Right ventricle myocardium superior (tissue), 1 donor: ENCODE data around the gene BTBD17. TPM values are rescaled to one million over a fixed set of nuclear protein-coding genes. Genes with fewer than 3 reads are reported as not detected.

Source experiments
- ATAC-seq: fragments of 200-7000 bp; cut with Tn5 transposase; one replicate; pipeline ENCODE4 v1.9.1; 2020; ENCODE audit warnings: mild to moderate bottlenecking; ENCODE audit not compliant: poor library complexity
- DNase-seq: peaks from one replicate; pipeline ENCODE4 v3.0.0-alpha.2; 2020
- intact Hi-C: fragments of 100-400 bp; cut with DNase I; formaldehyde crosslinking; loops from one replicate; pipeline ENCODE4 v1.11.2; 2022
- total RNA-seq: library from RNA; stranded (reverse); fragmentation: NEBNext Ultra II Directional; extraction: Animal tissue kit (Norgen Biotek cat#: 25700); gene quantifications from one replicate; pipeline ENCODE4 v1.2.1, GENCODE V29; 2021
- donor health status: DM: no; HTN: yes; CAD: no; lungs with severe emphysema.

Gene BTBD17
- total RNA-seq, 1 donor from 2014 or later, result not detected

DNA sequence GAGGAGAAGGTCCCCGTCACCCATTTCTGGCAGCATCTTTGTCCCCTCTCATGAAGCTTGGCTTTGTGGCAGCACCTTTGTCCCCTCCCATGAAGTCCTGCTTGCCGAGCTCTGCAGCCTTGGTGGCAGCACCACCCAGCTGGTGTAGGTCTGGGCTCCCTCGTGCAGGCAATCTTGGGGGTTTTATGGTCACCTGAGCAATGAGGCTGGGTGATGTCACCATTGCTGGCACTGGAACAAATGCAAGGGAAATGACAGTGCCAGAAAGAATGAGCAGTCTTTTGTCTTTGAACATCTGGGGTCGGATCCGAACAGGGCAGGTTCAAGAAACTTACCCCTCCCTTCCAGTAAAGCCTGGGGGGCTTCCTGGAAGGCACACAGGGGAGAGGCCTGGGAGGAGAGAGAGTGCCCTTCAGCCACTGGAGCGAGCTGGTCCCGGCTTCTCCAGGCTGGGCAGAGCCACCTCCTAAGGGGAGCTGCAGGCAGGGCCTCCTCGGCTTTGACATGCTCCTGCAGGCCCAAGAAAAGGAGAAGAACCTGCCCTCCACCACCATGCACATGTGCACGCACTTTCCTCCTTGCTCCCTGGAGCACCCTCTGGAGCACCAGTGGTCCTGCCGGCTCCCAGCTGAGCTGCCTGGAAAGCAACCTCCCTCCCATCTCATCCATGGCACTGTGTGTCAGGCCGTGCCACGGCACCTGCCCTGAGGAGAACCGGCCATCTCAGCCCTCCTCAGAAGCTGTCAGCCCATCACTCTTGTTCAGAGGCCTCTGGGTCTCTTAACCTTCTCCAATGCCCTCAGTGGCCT lies 16.0 kb downstream of the BTBD17 start:
- ATAC-seq (no peak), DNase-seq (no peak)
- intact Hi-C loops, result no loop called here

DNA sequence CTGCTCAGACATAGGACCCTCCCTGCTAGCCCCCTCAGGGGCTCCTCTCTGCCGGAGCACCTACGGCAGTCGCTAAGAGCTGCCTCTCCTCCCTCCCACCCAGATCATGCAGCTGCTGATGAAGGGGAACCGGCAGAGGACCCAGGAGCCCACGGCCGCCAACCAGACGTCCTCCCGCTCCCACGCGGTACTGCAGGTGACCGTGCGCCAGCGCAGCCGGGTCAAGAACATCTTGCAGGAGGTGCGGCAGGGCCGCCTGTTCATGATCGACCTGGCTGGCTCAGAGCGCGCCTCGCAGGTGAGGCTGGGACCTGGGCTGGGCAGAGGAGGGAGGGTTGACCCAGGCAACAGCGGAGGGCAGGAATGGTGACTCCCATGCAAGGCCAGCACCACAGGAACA lies 17.0 kb downstream of the BTBD17 start:
- ATAC-seq (no peak), DNase-seq (no peak)
- intact Hi-C loops, result no loop called here

- ATAC-seq (no peak), DNase-seq (no peak)
- intact Hi-C loops, result no loop called here
Measured at GRCh38 chr17:74343526-74344284, 18.0 kb downstream of the BTBD17 start.

DNA sequence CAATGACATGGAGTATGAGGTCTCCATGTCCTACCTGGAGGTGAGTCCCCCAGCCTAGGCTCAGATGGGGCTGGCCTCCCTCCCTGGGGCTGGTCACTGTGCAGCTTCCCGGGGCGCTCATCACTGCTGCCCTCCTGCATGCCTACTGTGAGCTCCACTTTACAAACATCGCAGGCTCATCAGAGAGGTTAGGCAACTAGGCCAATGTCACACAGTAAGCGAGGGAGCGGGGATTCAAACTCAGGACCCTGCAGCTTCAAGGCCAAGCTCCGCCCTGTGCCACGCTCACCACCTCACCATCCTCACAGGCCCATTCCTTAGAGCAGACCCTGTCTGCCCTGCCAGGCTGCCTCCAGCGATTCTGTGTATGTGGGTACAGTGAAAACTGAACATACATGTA lies 18.5 kb downstream of the BTBD17 start:
- intact Hi-C loops, result no loop called here
- DNase-seq (no peak), ATAC-seq (no peak)

DNA sequence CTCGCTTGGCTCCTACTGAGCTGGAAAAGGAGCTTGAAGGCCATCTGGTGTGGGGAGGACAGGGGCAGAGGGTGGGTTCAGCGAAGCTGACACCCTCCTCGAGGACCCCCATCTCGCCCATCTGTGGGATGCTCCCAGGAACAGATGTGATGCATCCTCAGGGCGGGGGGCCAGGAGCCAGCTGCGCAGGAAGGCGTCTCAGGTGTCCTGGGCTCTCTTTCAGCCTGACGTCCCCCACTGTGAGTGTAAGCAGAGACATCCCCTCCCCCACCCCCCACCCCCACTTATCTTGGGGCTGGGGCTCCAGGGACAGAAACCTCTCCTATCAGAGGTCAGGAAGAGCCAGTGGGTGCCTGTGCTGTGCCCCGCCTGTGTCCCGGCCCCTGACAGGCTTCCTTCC lies 19.4 kb downstream of the BTBD17 start:
- no peak for ATAC-seq
- DNase-seq, result no peak
- intact Hi-C loops, result no loop called here

DNA sequence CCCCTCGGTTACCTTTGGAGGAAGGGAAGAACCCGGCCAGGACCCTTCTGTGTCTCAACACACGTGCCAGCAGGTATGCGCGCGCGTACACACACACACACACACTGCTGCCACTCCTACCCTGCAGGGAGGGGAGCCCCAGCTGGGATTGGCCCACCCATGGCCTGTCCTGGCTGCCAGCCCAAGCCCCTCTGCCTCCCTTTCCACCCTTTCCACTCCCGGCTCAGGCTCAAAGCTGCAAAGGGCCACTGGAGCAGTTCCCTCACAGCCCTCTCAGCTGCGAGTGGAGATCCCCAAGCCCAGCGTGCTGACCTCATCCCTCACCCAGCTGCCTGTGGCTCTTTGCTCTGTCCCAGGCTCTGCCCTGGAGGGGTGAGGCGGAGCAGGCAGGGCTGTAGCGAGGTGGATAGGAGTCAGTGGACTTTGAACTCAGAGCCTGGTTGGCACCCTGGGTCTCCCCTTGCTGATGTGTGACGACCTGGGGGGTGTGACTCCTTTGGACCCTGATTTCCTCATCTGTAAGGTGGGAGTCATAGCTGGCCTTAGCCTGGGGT lies 21.1 kb downstream of the BTBD17 start:
- ATAC-seq (no peak), DNase-seq (no peak)
- intact Hi-C loops, result no loop called here

DNA sequence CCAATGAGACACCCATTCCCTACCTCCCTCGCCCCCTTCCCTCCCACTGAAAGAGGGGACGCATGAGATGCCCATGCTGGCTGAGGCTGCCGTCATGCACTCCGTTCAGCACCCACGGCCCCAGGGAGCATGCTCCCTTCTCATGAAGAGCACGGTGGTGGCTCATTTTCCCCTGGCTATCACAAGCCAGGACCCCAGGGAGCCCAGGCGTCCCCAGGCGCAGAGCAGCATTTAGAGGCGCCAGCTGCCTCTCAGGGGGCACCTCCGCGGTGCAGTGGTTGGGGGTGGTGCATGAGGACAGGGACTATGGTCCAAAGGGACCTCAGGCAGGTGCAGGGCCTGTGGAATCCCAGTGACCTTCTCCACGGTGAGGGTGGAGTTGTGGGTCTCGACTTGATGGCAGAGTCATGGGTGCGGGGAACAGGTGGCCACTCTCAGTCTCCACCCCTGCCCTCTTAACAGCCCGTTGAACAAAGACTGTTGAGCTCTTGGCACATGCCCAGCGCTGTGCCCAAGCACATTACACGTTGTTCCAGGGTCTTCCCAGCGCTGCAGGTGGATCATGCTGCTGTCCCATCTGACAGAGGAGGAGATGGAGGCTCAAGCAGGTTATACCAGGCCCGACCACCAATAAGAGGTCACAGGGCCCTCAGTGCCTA lies 22.0 kb downstream of the BTBD17 start:
- intact Hi-C loops, result no loop called here
- DNase-seq, result no peak
- no peak for ATAC-seq

DNA sequence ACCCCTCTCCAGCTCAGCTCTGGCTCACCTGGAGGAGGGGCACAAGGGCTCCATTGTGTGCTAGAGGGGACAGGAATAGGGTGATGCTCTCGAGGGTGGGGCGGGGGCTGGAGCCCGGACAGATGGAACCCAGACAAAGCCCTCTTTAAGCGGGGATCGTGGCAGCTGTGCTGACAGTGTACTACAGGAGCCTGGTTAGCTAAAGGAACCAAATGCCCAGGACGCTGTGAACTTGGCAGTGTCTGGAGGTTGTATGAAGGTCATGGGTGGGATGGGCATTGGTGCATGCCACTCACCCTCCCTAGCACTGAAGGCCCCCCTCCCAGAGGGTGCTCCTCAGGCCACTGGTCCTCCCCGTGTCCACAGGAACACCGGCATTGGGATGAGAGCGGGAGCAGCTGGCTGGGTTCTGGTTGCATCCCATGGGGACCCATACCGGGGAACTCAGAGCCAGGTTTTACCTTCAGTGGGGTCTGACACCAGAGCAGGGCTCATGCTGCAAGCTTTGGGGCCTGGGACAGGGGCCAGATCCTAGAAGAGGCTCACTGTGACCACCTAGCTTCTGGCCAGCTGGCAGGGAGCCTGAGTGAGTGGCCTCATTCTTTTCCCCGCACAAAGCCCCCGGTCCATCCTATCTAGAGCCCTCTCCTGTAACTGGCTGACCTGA lies 23.7 kb downstream of the BTBD17 start:
- DNase-seq (no peak), ATAC-seq (peak; percentile 15)
- intact Hi-C loops, result no loop called here

DNA sequence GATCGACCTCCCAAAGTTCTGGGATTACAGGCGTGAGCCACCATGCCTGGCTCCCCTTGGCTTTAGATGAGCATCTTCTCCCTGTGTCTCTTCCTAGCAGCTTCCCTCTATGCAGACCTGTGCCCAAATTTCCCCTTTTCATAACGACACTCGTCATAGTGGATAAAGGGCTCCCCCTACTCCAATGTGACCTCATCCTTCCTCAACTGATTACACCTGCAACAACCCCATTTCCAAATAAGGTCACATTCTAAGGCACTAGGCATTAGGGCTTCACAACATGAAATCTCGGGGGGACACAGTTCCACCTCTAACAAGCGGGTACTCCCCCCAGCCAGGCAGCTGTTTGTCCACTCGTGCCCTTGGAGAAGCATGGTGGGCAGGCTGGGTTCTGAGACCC lies 25.4 kb downstream of the BTBD17 start:
- DNase-seq (no peak), ATAC-seq (no peak)
- intact Hi-C loops, result no loop called here

DNA sequence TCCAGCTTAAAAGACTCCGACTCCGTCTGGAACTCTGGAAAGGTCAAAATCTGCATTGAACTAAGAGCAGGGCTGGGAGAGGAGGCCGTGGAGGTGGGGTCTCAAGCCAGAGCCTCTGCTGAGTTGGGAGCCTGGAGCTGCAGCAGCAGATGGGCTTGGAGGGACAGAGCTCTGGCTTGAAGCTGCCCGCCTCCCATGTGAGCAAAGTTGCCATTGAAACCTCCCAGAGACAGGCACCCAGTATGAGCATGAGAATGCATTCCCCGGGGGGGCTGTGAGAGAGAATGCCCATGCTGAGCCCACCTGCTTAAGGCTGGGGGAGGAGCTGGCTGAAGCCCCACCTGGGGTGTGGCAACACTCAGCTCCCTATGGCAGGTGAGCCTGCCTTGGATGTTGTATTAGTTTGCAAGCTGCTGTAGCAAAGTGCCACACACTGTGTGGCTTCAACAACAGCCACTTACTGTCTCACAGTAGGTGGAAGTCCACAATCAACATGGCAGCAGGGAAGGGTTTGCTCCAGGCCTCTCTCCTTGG lies 26.1 kb downstream of the BTBD17 start:
- intact Hi-C loops, result no loop called here
- no peak for ATAC-seq
- no peak for DNase-seq

DNA sequence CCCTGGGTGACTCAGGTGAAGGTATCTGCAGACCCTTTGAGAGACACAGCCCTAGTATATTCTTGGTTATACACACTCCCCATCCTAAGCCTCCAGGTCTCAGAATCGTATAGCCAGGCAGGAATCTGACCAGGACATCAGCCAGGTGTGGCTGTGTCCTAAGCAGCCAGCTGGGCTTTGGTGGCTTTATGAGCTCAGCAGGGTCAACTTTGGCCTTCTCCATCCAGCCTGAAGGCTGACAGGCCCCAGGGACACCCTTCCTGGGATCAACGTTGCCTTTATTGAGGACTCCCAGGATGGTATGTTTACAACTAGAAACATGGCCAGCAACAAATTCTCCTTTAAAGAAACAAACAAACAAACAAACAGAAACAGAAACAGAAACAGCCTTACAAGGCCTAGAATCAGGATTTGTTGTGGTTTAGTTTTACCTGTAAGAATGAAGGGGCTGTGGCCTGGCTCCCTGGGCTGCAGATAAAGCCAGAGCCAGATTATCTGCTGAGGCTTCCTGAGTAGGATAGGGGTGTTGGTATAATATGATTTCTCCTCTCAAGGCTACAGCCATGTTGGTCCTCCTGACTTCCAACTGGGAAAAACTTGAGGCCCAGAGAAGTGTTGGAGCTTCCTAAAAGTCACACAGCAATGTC lies 27.2 kb downstream of the BTBD17 start:
- no peak for ATAC-seq
- no peak for DNase-seq
- intact Hi-C loops, result no loop called here

- ATAC-seq, result no peak
- intact Hi-C loops, result no loop called here
- no peak for DNase-seq
Measured at GRCh38 chr17:74332763-74333283, 28.8 kb downstream of the BTBD17 start.

- no peak for ATAC-seq
Measured at GRCh38 chr17:74332017-74332650, 29.5 kb downstream of the BTBD17 start.

GRCh38 chr17:74330446-74330845 lies 31.2 kb downstream of the BTBD17 start:
- no peak for ATAC-seq
- intact Hi-C loops, result no loop called here
- no peak for DNase-seq

More at GRCh38 chr17:74332017-74332650, 29.5 kb downstream of the BTBD17 start:
- intact Hi-C loops, result no loop called here
- DNase-seq, result no peak

DNA sequence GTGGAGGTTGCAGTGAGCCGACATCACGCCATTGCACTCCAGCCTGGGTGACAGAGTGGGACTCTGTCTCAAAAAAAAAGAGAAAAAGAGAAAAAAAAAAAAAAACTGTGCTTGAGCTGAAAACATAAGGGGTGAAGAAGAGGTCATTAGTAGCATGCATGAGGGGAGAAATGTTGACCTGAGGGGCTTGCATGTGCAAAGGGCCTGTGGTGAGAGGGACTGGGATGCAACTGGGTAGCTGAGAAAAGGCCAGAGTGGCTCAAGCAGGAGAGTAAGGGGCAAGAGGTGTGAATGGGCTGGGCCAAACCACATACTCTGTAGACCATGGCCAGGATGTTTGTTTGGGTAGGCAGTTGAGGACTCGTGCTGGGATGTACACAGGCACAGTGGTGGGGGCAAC lies 32.3 kb downstream of the BTBD17 start:
- no peak for DNase-seq
- intact Hi-C loops, result no loop called here
- ATAC-seq, result no peak

GRCh38 chr17:74328487-74328886 lies 33.2 kb downstream of the BTBD17 start:
- ATAC-seq (no peak), DNase-seq (no peak)
- intact Hi-C loops, result no loop called here

DNA sequence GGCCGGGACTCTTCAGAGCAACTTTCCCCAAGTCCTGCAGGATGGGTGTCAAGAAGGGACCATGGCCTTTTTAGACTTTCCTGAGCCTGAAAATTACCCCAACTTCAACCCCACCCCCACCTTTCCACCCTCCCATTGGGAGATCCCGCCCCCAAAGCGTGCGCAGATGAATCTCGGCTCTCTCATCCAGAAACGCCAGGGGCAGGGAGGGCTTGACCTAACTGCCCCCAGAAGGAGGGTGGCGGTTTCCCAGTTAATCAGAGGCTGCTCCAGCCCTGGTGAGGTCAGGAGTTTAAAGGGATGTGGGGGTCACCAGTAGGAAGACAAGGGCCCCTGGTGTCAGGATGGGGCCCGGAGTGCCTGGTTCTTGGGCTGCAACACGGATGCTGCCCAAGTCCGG lies 35.2 kb downstream of the BTBD17 start:
- ATAC-seq, result no peak
- intact Hi-C loops, result no loop called here
- DNase-seq, result no peak
